NCI-H345 (cell line): ENCODE results near the gene DBN1.
"Not testable (repeated sequence)": the region's sequence is repeated elsewhere in the genome, so short reads cannot be mapped to it uniquely, and the experiment has no call there.

ENCODE experiments used
- DNase-seq: peaks from one replicate; lab custom pipeline; 2025; lab: John Stamatoyannopoulos, UW

The DBN1 gene

DNA sequence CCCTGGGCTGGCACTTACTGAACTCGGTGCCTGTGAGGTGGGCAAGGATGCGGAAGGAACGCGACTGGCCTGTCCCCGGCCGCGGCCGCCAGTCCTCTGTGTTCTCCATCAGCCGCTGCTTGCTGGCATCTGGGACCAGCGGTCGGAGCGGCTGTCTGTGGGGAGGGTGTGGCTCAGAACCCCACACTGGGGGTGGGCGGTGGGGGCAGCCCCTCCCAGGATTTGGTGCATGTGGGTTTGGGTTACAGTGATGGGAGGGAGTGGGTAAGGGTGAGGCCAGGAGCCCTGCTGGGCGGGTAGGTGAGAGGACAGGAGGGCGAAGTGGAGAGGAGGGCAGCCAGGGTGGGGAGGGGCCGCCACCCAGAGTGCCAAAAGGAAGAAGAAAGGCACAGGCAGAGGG is 17.6 kb upstream of the DBN1 start:
- no peak for DNase-seq

DNA sequence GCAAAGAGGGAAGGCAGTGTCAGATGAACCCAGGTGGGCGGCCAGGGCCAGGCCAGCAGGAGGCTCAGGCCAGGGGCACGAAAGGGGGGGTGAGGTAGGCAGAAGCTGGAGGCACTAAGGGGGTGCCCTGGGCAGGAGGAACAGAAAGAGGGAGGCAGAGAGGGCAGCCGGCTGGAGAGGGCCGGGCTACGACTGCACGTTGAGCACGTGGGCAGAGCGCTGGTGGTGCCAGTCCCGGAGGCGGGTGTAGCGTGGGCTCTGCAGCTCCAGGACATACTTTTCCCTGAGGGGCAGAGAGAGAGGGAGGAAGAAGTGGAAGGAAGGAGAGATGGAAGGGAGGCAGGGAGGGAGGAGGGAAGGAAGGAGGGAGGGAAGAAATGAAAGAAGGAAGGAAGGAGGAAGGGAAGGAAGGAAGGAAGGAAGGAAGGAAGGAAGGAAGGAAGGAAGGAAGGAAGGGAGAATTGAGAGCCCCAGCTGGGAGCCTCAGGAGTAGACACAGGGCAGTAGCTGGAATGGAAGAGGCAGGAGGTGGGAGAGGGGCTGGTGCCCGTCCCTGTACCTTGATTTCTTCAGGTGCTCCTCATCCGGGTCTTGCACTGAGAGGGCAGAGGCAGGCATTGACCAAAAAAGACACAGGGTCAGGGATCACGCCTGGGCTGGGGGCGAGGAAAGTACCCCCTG is 17.0 kb upstream of the DBN1 start:
- DNase-seq = no peak

DNA sequence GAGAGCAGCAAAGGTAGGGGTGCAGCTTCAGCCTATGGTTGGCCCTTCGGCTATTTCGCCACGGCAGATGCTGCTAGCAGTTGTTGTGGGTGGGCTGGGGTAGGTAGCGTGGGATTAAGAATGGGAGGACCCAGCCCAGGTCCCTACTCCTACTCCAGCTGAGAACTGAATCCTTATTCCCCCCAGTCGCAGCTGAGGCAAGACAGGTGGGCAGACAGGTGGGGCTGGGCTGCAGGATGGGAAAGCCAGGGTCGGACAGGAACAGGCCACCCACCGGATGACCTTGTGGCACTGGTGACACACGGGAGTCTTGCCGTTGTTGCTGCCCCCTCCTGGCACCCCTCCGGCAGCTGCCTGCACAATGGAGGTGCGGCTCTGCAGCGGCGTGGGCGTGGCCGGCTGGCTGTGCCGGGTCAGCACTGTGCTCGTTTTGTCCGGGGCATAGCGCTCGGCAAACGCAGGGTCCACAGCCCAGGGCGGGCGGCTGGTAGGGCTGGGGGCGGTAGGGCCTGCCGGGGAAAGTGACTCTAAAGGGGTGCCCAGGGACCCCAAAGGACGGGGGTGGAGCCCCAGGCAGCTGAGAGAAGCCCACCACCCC is 15.8 kb upstream of the DBN1 start:
- DNase-seq = no peak

- DNase-seq = no peak
These were observed 14.5 kb upstream of the DBN1 start for GRCh38 chr5:177487975-177488374.

DNA sequence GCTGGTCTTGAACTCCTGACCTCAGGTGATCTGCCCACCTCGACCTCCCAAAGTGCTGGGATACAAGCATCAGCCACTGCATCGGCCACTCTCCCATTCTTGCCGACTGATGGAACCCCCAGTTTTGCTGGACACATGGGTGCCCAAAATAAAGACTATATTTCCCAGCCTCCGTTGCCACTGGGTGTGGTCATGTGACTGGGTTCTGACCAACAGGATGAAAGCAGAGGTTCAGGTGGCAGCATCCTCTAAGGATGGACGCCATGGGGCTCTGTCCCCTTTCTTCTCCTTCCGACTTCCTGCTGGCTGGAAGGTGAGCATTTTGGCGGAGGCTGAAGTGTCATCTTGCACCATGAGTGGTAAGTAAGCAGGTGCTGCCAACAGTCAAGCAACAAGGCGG is 13.7 kb upstream of the DBN1 start:
- no peak for DNase-seq

DNA sequence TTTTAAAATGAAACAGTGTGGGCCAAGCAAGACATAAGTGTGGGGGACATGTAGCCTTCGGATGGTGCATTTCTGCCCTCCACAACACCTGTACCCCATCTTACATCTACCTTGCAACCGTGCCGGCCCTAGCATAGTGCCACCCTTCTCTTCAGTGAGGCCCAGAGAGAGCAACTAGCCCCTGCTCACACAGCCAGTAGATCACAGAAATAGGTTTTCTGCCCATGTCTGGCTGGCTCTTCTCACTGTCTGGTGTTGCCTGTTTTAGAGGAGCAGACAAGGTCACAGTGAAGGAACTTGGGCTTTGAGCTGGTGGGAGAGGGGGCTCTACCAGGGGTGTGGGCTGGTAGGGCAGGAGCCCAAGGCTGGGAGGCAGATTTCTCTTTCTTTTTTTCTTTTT is 12.8 kb upstream of the DBN1 start:
- no peak for DNase-seq

DNA sequence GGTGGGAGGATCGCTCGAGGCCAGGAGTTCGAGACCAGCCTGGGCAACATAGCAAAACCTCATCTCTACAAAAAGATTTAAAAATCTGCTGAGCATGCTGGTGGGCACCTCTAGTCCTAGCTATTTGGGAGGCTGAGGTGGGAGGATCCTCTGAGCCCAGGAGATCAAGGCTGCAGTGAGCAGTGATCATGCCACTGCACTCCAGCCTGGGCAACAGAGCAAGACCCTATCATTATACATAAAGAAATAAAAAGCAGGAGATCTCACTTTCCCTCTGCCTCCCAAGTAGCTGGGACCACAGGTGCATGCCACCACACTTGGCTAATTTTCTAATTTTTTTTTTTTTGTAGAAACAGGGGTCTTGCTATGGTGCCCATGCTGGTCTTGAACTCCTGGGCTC is 12.3 kb upstream of the DBN1 start:
- not testable (repeated sequence) for DNase-seq

DNA sequence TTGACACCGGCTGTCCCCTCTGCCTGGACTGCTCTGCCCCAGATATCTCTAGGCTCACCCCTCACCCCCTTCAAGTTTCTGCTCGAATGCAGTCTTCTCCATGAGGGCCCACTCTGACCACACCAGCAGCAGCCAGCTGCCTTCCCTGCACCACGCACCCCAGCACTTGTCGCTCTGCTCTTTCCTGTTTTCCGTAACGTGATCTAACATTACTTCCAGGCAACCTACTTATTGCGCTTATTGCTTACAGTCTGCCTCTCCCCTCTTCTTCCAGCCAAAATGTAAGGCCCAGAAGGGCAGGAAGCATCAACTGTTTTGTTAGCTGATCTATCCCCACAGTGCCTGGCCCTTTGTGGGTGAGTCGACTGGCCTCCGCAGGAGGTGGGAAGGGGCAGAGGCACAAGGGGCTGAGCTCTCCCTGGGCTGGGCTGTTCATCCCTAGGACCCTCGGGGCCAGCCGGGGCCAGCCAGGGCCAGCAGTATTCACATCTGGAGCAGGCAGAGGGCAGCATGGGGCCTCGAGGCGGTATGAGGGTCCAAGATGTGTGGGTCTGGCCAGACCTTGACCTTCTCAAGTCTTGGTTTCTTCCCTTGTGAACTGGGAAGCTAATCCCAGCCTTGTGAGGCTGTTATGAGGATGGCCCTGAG is 11.6 kb upstream of the DBN1 start:
- no peak for DNase-seq

DNA sequence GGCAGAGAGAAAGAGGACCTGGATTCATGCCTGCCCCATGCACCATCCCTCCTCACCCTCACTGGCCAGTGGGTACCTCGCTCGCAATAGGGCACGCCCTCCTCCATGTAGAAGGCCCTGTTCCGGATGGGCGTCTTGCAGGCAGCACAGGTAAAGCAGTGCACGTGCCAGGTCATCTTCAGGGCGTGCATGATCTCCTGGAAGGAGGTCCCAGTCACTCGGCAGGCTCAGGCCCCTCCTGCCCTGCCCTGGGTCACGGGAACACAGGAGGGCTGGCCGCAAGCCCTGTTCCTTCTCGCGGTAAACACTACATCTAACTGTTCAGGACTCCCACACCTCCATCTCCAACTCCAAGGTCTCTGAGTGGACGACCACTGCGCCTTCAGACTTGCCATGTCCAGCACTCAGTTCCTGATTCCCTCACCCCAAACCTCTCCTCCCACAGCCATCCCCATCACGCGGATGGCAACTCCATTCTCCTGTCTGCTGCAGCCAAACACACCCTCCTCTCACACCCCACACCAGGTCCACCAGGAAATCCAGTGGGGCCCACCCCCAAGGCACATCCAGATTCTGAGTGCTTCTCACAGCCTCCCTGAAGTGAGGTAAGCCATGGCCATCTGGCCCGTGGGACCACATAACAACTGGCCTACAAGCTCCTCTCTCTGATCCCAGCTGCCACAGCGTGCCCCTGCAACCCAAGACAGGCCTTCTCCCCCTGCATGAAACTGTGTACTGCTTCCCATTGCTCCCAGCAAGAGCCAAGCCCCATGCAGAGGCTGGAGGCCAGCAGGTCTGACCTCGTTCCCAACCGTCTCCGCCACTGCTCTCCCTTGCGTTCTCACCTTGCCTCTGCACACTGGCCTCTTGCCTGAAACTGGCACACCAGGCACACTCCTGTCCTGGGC is 10.8 kb upstream of the DBN1 start:
- no peak for DNase-seq

- no peak for DNase-seq
These were observed 9.6 kb upstream of the DBN1 start for GRCh38 chr5:177483042-177483441.

- no peak for DNase-seq
These were observed 8.9 kb upstream of the DBN1 start for GRCh38 chr5:177482359-177482795.

DNA sequence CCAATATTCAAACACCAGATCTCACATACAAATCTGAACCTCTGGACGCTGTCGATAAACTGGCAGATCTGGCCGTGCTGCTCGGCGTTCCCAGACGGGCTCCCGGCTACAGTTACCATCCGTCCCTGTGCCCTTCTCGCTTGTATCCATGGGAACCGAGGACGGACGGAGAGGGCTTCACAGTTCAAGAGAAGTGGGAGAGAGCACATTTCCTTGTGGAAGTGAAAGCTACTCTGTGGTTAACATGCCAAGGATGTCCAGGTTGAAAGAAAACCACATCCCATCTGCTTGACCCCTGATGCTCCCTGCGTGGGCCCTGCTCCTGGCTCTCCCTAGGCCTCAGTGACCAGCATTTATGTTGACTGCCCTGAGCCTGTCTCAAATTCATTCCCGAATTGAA is 6.3 kb upstream of the DBN1 start:
- DNase-seq = no peak

GRCh38 chr5:177478711-177479646 is 5.5 kb upstream of the DBN1 start:
- DNase-seq = no peak

GRCh38 chr5:177477701-177478477 is 4.5 kb upstream of the DBN1 start:
- DNase-seq = no peak

GRCh38 chr5:177476531-177477233 is 3.2 kb upstream of the DBN1 start:
- no peak for DNase-seq

GRCh38 chr5:177475563-177476427 is 2.4 kb upstream of the DBN1 start:
- no peak for DNase-seq

- no peak for DNase-seq
These were observed 1.6 kb upstream of the DBN1 start for GRCh38 chr5:177474846-177475562.

DNA sequence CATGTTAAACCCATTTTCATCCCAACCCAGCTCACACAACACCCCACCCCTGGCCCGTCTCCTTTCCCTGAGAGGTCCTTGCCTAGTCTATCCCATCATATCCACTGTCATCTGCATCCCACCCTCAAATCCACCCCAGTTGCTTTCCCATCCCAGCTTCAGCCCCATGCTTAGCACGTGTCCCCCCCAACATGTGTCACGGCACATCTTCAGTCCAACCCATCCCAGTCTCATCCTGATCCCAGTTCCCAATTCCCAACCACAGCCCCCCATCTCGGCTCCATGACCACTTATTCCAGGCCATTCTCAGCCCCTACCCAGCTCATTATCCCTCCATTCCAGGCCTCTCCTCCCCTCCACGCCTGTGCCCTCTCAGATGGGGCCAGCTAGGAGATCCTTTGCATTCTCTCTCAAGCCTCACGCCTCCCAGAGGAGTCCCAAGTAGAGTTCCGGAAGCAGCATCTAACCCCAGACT is 605 bp upstream of the DBN1 start:
- DNase-seq = no peak
